WI38 (cell line): ENCODE data around the gene TMC5.

ENCODE experiments used
- H3K4me3 ChIP-seq: 2 replicates; pipeline ENCODE4 v1.5.1; 2011; ENCODE audit warnings: low read depth, mild to moderate bottlenecking, control low read depth, low read length
- TF ChIP-seq, protein P1 (sequence below): IDR thresholded peaks from 2 replicates; pipeline ENCODE4 v1.5.1; 2012; ENCODE audit warnings: low read depth, mild to moderate bottlenecking, control low read depth, low read length

Gene TMC5

DNA sequence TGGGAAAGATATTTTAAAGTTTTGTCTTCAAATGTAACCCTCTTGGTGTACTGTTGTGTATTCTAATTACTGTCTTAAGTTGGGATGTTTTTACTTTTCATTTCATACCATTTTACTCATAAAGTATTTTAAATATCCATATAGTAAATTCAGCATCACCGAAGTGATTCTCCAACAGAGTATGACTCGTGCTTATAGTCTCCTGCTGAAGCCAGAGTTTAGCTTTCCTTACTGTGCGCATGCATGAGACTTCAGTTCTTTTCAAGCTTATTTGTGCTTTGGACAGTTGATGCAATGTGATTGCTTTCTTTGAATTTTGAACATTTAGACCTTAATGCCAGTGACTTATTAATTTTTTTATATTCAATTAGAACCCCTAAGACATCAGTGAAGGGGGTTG, 130.5 kb downstream of the TMC5 start:
- TF ChIP-seq, protein P1, sequence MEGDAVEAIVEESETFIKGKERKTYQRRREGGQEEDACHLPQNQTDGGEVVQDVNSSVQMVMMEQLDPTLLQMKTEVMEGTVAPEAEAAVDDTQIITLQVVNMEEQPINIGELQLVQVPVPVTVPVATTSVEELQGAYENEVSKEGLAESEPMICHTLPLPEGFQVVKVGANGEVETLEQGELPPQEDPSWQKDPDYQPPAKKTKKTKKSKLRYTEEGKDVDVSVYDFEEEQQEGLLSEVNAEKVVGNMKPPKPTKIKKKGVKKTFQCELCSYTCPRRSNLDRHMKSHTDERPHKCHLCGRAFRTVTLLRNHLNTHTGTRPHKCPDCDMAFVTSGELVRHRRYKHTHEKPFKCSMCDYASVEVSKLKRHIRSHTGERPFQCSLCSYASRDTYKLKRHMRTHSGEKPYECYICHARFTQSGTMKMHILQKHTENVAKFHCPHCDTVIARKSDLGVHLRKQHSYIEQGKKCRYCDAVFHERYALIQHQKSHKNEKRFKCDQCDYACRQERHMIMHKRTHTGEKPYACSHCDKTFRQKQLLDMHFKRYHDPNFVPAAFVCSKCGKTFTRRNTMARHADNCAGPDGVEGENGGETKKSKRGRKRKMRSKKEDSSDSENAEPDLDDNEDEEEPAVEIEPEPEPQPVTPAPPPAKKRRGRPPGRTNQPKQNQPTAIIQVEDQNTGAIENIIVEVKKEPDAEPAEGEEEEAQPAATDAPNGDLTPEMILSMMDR: no peak
- no peak overlapping the region for H3K4me3 ChIP-seq
